ENCODE measurements around the gene BIRC3.

BIRC3 gene

DNA sequence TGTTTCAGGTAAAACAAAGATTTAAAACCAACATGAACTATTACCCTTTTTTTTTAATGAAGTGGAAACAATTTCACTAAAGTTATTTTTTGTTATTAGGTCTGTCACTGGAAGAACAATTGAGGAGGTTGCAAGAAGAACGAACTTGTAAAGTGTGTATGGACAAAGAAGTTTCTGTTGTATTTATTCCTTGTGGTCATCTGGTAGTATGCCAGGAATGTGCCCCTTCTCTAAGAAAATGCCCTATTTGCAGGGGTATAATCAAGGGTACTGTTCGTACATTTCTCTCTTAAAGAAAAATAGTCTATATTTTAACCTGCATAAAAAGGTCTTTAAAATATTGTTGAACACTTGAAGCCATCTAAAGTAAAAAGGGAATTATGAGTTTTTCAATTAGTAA lies 60.6 kb downstream of the BIRC3 start:
- TF ChIP-seq, protein P1, sequence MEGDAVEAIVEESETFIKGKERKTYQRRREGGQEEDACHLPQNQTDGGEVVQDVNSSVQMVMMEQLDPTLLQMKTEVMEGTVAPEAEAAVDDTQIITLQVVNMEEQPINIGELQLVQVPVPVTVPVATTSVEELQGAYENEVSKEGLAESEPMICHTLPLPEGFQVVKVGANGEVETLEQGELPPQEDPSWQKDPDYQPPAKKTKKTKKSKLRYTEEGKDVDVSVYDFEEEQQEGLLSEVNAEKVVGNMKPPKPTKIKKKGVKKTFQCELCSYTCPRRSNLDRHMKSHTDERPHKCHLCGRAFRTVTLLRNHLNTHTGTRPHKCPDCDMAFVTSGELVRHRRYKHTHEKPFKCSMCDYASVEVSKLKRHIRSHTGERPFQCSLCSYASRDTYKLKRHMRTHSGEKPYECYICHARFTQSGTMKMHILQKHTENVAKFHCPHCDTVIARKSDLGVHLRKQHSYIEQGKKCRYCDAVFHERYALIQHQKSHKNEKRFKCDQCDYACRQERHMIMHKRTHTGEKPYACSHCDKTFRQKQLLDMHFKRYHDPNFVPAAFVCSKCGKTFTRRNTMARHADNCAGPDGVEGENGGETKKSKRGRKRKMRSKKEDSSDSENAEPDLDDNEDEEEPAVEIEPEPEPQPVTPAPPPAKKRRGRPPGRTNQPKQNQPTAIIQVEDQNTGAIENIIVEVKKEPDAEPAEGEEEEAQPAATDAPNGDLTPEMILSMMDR (conservative IDR thresholded peaks at IDR 0.05; ENCODE audit: low read depth, low read length), result no peak
- no peak overlapping the region for H3K4me2 ChIP-seq
- H2AFZ ChIP-seq (ENCODE audit: low read depth), result no peak overlapping the region
- H3K4me3 ChIP-seq (IDR thresholded peaks at IDR 0.05; ENCODE audit: insufficient read depth, low read depth, low read length), result no peak overlapping the region
- no peaks in the 10 kb centered on the region for H3K36me3 ChIP-seq (ENCODE audit: insufficient read depth)
- no peak overlapping the region for H3K9ac ChIP-seq
- no peaks in the 10 kb centered on the region for H4K20me1 ChIP-seq (ENCODE audit: insufficient read depth)
- H3K4me1 ChIP-seq (ENCODE audit: low read depth, poor library complexity, severe bottlenecking), result no peaks in the 10 kb centered on the region
- no peaks in the 10 kb centered on the region for H3K27me3 ChIP-seq (ENCODE audit: insufficient read depth, low read depth)
- H3K79me2 ChIP-seq (ENCODE audit: insufficient read depth, low read depth), result no peaks in the 10 kb centered on the region
- H3K27ac ChIP-seq, result no peak overlapping the region

DNA sequence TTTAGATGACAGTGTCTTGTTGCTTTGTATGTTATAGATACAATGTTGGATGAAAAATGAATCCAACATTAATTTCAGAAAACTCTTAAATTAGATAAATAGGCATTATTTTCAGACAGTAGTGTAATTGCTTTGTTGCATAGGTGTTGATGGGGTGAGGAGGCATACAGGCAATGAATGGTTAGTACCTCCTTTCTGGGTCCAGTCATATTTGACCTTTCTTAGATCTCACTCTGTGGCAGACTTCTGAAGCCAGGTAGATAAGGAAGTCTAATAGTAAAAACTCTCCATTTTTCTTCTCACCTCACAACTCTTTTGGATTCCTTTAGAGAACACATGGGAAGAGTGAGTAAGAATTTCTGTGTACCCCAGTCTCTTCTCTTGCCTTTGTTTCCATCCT lies 61.5 kb downstream of the BIRC3 start:
- no peak overlapping the region for H3K4me2 ChIP-seq
- no peak overlapping the region for H3K27ac ChIP-seq
- H3K36me3 ChIP-seq (ENCODE audit: insufficient read depth), result no peaks in the 10 kb centered on the region
- H3K9ac ChIP-seq, result no peak overlapping the region
- no peaks in the 10 kb centered on the region for H4K20me1 ChIP-seq (ENCODE audit: insufficient read depth)
- H2AFZ ChIP-seq (ENCODE audit: low read depth), result no peak overlapping the region
- no peaks in the 10 kb centered on the region for H3K27me3 ChIP-seq (ENCODE audit: insufficient read depth, low read depth)
- H3K4me3 ChIP-seq (IDR thresholded peaks at IDR 0.05; ENCODE audit: insufficient read depth, low read depth, low read length), result no peak overlapping the region
- no peaks in the 10 kb centered on the region for H3K4me1 ChIP-seq (ENCODE audit: low read depth, poor library complexity, severe bottlenecking)
- TF ChIP-seq, protein P1 (conservative IDR thresholded peaks at IDR 0.05; ENCODE audit: low read depth, low read length), result no peak
- no peaks in the 10 kb centered on the region for H3K79me2 ChIP-seq (ENCODE audit: insufficient read depth, low read depth)

DNA sequence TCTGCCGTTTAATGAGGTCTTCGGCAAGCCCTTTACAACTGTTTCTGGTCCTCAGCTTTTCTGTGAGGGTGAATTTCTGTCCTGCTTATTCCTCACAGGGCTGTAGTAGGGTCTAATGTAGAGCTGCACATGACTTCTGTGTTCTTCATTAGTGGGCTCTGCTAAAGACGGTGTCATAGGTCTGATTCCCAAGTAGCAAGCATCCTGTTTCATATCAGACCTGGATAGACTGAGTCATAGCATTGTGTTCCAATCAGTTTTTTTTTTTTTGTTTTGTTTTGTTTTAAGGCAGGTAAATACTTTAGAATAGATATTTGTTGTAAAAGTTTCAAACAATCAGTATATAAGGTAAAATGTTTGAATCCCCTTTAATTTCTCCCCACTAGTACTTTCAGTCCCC lies 65.1 kb downstream of the BIRC3 start:
- Histone ChIP-seq H3K79me2 (ENCODE audit: insufficient read depth, low read depth) (no peaks in the 10 kb centered on the region), H3K4me1 (ENCODE audit: low read depth, poor library complexity, severe bottlenecking) (no peaks in the 10 kb centered on the region), H3K9ac (no peak overlapping the region), H4K20me1 (ENCODE audit: insufficient read depth) (no peaks in the 10 kb centered on the region), H2AFZ (ENCODE audit: low read depth) (no peak overlapping the region), H3K4me2 (no peak overlapping the region), H3K27me3 (ENCODE audit: insufficient read depth, low read depth) (no peaks in the 10 kb centered on the region), H3K36me3 (ENCODE audit: insufficient read depth) (no peaks in the 10 kb centered on the region), H3K27ac (no peak overlapping the region), H3K4me3 (IDR thresholded peaks at IDR 0.05; ENCODE audit: insufficient read depth, low read depth, low read length) (no peak overlapping the region)
- TF ChIP-seq, protein P1 (conservative IDR thresholded peaks at IDR 0.05; ENCODE audit: low read depth, low read length), result no peak

DNA sequence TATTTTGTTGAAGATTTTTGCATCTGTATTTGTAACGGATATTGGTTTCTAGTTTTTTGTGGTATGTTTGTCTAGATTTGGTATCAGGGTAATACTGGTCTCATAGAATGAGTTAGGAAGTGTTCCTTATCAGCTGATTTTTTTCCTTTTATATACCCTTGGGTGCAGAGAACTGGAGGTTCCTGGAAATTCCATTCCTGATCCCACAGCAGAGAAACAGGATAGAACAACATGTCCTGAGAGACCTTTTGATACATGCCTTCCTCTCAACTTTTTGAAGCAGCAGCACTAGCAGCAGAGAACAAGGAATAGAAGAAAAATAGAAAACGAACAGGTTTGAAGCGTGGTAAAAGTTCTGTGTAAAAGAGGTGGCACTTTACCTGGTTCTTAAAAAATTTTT lies 66.6 kb downstream of the BIRC3 start:
- no peak overlapping the region for H3K4me3 ChIP-seq (IDR thresholded peaks at IDR 0.05; ENCODE audit: insufficient read depth, low read depth, low read length)
- H2AFZ ChIP-seq (ENCODE audit: low read depth), result no peak overlapping the region
- no peak overlapping the region for H3K4me2 ChIP-seq
- H3K27me3 ChIP-seq (ENCODE audit: insufficient read depth, low read depth), result no peaks in the 10 kb centered on the region
- H3K79me2 ChIP-seq (ENCODE audit: insufficient read depth, low read depth), result no peaks in the 10 kb centered on the region
- TF ChIP-seq, protein P1 (conservative IDR thresholded peaks at IDR 0.05; ENCODE audit: low read depth, low read length), result no peak
- H3K4me1 ChIP-seq (ENCODE audit: low read depth, poor library complexity, severe bottlenecking), result no peaks in the 10 kb centered on the region
- no peaks in the 10 kb centered on the region for H4K20me1 ChIP-seq (ENCODE audit: insufficient read depth)
- H3K9ac ChIP-seq, result no peak overlapping the region
- H3K27ac ChIP-seq, result no peak overlapping the region
- no peaks in the 10 kb centered on the region for H3K36me3 ChIP-seq (ENCODE audit: insufficient read depth)

All from KMS-11 (cell line).